DND-41 (cell line): ENCODE measurements around the gene CSHL1.
"Not testable (repeated sequence)": the region's sequence is repeated elsewhere in the genome, so short reads cannot be mapped to it uniquely, and the experiment has no call there.

Source experiments
- ATAC-seq: fragments of 200-7000 bp; cut with Tn5 transposase; 3 replicates; pipeline ENCODE4 v1.9.1; 2021; ENCODE audit warnings: low read depth; ENCODE audit not compliant: insufficient read depth
- DNase-seq: peaks from one replicate; pipeline ENCODE4 v3.0.0-alpha.2; 2020
- H2AFZ ChIP-seq: 2 replicates; pipeline ENCODE4 v1.6.0; 2012; ENCODE audit warnings: low read depth, low read length
- H3K27ac ChIP-seq: 2 replicates; pipeline ENCODE4 v1.5.1; 2012; ENCODE audit warnings: low read length, inconsistent platforms
- H3K27me3 ChIP-seq: fragments of 200-600 bp; sonication (generic); 2 replicates; pipeline ENCODE4 v1.6.0; 2012; ENCODE audit warnings: low read length, mild to moderate bottlenecking, inconsistent platforms; ENCODE audit not compliant: insufficient read depth, poor library complexity
- H3K36me3 ChIP-seq: 2 replicates; pipeline ENCODE4 v1.5.1; 2012; ENCODE audit warnings: low read length, inconsistent platforms; ENCODE audit not compliant: insufficient read depth
- H3K4me1 ChIP-seq: 2 replicates; pipeline ENCODE4 v1.5.1; 2012; ENCODE audit warnings: mild to moderate bottlenecking, low read length; ENCODE audit not compliant: insufficient read depth
- H3K4me2 ChIP-seq: 2 replicates; pipeline ENCODE4 v1.6.0; 2012; ENCODE audit warnings: mild to moderate bottlenecking, moderate library complexity, low read length, inconsistent platforms; ENCODE audit not compliant: insufficient read depth
- H3K4me3 ChIP-seq, 2 experiments: fragments of 200-600 bp in 1 of 2; shearing (Covaris generic) in 1 of 2; 2 replicates each; pipeline ENCODE4 v1.5.1; 2012 to 2016; ENCODE audit warnings: inconsistent platforms in 2 of 2, low read length in 2 of 2, mild to moderate bottlenecking in 2 of 2, low read depth in 1 of 2, moderate library complexity in 1 of 2
- H3K79me2 ChIP-seq: 2 replicates; pipeline ENCODE4 v1.6.0; 2012; ENCODE audit warnings: low read length, inconsistent platforms; ENCODE audit not compliant: insufficient read depth
- H3K9ac ChIP-seq: 2 replicates; pipeline ENCODE4 v1.6.0; 2012; ENCODE audit warnings: low read depth, mild to moderate bottlenecking, inconsistent platforms, low read length, moderate library complexity
- H3K9me3 ChIP-seq: 2 replicates; pipeline ENCODE4 v1.5.1; 2012; ENCODE audit warnings: low read length, moderate library complexity, mild to moderate bottlenecking, inconsistent platforms; ENCODE audit not compliant: insufficient read depth, severe bottlenecking
- H4K20me1 ChIP-seq: 2 replicates; pipeline ENCODE4 v1.6.0; 2012; ENCODE audit warnings: low read length; ENCODE audit not compliant: insufficient read depth
- EZH2 ChIP-seq: IDR thresholded peaks from 3 replicates; pipeline ENCODE4 v1.6.1; 2012; ENCODE audit warnings: borderline replicate concordance, low read depth, mild to moderate bottlenecking, moderate library complexity, low read length, inconsistent platforms; ENCODE audit not compliant: severe bottlenecking
- TF ChIP-seq, protein P1 (sequence below): IDR thresholded peaks from 2 replicates; pipeline ENCODE4 v1.5.1; 2012; ENCODE audit warnings: borderline replicate concordance, low read length, moderate library complexity, mild to moderate bottlenecking; ENCODE audit not compliant: poor library complexity, severe bottlenecking; ENCODE audit errors: extremely low read depth

Gene CSHL1

DNA sequence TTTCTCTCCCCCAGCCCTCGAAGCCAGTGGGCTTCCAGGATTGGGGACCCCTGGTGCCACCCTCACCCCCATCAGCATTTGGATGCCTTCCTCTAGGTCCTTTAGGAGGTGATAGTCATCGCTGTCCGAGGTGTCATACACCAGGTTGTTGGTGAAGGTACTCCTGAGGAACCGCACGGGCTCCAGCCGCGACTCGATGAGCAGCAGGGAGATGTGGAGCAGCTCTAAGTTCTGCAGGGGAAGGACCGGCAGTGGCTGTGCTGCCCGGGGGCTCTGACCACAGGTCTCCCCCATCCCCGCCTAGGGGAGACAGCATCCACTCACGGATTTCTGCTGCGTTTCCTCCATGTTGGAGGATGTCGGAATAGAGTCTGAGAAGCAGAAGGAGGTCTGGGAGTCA lies 962 bp downstream of the CSHL1 start:
- Histone ChIP-seq H4K20me1 (no peaks in the 10 kb centered on the region), H3K9me3 (no peaks in the 10 kb centered on the region), H3K27ac (no peak overlapping the region), H3K9ac (no peak overlapping the region), H3K4me3 (no peak overlapping the region), H3K79me2 (no peaks in the 10 kb centered on the region), H3K4me1 (no peaks in the 10 kb centered on the region), H3K27me3 (no peaks in the 10 kb centered on the region), H3K36me3 (no peaks in the 10 kb centered on the region), H2AFZ (no peak overlapping the region), H3K4me2 (no peak overlapping the region)
- DNase-seq (no peak), ATAC-seq (no peak)
- TF ChIP-seq EZH2, result no peak
- TF ChIP-seq, protein P1, sequence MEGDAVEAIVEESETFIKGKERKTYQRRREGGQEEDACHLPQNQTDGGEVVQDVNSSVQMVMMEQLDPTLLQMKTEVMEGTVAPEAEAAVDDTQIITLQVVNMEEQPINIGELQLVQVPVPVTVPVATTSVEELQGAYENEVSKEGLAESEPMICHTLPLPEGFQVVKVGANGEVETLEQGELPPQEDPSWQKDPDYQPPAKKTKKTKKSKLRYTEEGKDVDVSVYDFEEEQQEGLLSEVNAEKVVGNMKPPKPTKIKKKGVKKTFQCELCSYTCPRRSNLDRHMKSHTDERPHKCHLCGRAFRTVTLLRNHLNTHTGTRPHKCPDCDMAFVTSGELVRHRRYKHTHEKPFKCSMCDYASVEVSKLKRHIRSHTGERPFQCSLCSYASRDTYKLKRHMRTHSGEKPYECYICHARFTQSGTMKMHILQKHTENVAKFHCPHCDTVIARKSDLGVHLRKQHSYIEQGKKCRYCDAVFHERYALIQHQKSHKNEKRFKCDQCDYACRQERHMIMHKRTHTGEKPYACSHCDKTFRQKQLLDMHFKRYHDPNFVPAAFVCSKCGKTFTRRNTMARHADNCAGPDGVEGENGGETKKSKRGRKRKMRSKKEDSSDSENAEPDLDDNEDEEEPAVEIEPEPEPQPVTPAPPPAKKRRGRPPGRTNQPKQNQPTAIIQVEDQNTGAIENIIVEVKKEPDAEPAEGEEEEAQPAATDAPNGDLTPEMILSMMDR, result no peak

DNA sequence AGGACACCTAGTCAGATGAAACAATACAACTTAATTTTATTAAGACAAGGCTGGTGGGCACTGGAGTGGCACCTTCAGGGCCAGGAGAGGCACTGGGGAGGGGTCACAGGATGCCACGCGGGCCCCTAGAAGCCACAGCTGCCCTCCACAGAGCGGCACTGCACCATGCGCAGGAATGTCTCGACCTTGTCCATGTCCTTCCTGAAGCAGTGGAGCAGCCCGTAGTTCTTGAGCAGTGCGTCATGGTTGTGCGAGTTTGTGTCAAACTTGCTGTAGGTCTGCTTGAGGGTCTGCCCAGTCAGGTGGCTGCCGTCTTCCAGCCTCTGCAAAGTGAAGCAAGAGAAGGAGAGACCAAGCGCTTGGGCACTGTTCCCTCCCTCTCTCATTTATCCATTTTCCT lies 1.5 kb downstream of the CSHL1 start:
- H3K79me2 ChIP-seq, DNase-seq, H3K36me3 ChIP-seq, H3K4me1 ChIP-seq, H3K9me3 ChIP-seq, H2AFZ ChIP-seq, H3K27ac ChIP-seq, H3K27me3 ChIP-seq, H3K4me2 ChIP-seq, ATAC-seq, H3K4me3 ChIP-seq, H3K9ac ChIP-seq, H4K20me1 ChIP-seq: not testable (repeated sequence)

DNA sequence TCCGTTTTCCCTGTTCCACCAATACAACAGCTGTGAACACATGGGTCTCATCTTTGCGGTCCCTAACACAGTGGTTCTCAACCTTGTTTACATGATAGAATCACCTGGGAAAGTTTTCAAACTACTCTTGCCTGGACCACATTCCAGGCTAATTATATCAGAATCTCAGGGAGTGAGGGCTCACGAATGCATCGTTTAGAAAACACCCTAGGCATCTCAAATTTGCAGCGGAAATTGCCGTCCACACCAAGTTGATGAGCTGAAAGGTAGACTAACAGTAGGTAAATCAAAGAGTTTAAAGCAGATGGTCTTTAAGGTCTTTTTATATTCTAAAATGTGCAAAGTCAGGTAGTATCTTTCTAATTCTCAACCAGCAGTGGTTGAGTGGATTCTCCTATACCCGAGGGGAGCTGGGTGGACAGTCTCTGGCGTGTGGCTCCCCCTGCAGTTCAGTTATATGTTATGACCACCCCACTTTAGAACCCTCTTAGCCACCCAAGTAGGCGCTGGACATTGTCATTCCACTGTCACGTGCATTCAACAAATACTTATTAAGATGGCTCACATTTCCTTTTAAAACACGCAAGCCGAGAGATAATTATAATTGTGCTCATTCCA lies 3.8 kb downstream of the CSHL1 start:
- 0 out of 3 replicates have a peak, but pooled peaks have one; percentile 46 for ATAC-seq
- not testable (repeated sequence) for H3K9ac ChIP-seq, H2AFZ ChIP-seq, H4K20me1 ChIP-seq, H3K79me2 ChIP-seq, H3K9me3 ChIP-seq, H3K27ac ChIP-seq, H3K4me3 ChIP-seq, H3K36me3 ChIP-seq, DNase-seq, H3K4me1 ChIP-seq, H3K4me2 ChIP-seq, H3K27me3 ChIP-seq
- TF ChIP-seq, protein P1, result peak; percentile 23

DNA sequence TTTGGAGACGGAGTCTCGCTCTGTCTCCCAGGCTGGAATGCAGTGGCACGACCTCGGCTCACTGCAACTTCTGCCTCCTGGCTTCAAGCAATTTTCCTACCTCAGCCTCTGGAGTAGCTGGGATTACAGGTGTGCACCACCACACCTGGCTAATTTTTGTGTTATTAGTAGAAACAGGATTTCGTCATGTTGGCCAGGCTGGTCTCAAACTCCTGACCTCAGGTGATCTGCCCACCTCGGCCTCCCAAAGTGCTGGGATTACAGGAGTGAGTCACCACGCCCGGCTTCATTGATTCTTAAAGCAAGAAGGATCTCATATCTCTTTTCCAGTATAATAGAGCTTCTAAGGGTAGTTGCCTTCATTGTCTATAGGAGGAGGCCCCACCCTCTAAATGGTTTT lies 6.3 kb downstream of the CSHL1 start:
- H3K79me2 ChIP-seq, H3K4me2 ChIP-seq, H3K4me3 ChIP-seq, H3K27ac ChIP-seq, H4K20me1 ChIP-seq, H3K36me3 ChIP-seq, H3K9me3 ChIP-seq, H3K4me1 ChIP-seq, ATAC-seq, DNase-seq, H2AFZ ChIP-seq, H3K9ac ChIP-seq, H3K27me3 ChIP-seq: not testable (repeated sequence)

DNA sequence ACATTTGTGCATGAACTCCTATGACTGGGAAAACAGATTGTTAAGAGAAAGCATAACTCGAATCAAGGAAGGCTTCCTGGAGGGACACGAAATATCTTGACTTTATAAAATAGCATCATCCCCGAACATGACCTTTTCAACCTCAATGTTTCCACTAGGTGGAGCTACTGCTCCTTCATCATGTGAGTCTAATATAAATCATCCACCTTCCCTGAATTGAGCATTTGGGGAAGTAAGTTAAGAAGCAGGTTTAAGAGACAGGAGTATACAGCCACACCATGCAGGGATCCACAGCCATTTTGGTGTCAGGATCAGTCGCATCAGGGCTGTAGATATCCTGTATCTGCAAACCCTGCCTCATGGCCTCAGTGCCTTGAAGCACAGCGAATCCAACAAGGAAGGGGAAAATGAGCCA lies 7.3 kb downstream of the CSHL1 start:
- H3K4me3 ChIP-seq, H3K27me3 ChIP-seq, H3K27ac ChIP-seq, H3K4me2 ChIP-seq, H3K36me3 ChIP-seq, H2AFZ ChIP-seq, H3K9ac ChIP-seq, H3K9me3 ChIP-seq, H3K4me1 ChIP-seq, H3K79me2 ChIP-seq, H4K20me1 ChIP-seq: not testable (repeated sequence)
- ATAC-seq (peak; percentile 80), DNase-seq (peak; percentile 38)
- TF ChIP-seq, protein P1, result peak; percentile 45

DNA sequence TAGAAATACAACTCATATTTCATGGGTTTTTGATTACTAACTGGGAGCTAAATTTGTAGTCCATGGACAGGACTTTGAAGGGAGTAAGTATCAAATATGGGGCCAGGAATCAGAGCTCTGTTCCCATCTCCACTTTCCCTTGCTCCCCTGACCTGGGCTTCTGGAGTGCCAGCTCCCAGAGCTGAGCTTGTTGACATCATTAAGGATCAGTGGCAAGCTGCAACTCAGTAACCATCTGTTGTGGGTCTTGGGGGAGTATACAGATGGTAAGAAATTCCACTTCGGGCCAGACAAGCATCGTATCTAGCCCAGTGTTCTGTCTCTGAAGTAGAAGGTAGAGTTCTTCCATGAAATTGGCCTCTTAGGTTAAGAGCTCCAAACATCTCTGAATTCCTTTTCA lies 9.1 kb downstream of the CSHL1 start:
- ATAC-seq, H3K9ac ChIP-seq, H3K4me1 ChIP-seq, H4K20me1 ChIP-seq, H3K79me2 ChIP-seq, DNase-seq, H2AFZ ChIP-seq, H3K9me3 ChIP-seq, H3K4me3 ChIP-seq, H3K4me2 ChIP-seq, H3K27me3 ChIP-seq, H3K36me3 ChIP-seq, H3K27ac ChIP-seq: not testable (repeated sequence)
